ENCODE results near the gene HLA-DPA1. TPM values are rescaled to one million over a fixed set of nuclear protein-coding genes. Genes with fewer than 3 reads are reported as not detected.

HLA-DPA1 gene
- total and polyA plus RNA-seq, 2 donors (not counting 1 experiment from before 2014, with no cell fraction given): 1.5 to 9.1 TPM

DNA sequence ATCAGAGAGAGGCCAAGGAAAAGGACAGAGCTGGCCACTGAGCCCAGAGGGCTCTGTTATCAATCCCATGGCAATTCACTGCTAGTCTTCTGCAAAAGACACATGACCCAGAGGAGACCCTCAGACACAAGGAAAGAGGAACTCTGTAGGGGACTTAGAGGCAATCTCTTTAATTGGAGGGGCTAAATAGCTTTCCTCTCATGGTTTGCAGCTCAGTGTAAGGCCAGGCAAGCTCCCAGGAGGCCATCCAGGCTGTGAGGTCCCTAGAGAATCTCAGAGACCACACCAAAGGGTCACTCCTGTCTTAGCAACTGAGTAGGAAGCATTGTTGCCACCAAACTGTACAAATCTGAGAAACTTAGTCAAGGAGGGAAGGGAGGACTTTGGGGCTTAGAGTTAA is 54.1 kb downstream of the HLA-DPA1 start:
- no peak for DNase-seq (ENCODE audit: low read depth in 2 of 2)
- Histone ChIP-seq H3K79me2 (ENCODE audit: control insufficient read depth, insufficient read depth, low read length) (no peaks in the 10 kb centered on the region), H3K27me3 (ENCODE audit: control insufficient read depth, insufficient read depth, low read length) (peaks cover 13% of the 10 kb centered on the region), H2AFZ (ENCODE audit: low read length) (no peak overlapping the region), H3K9ac (ENCODE audit: insufficient read depth, low read length) (no peak overlapping the region), H3K4me2 (ENCODE audit: extremely low read depth, insufficient read depth, low read length) (no peak overlapping the region), H3K4me1 (ENCODE audit: control insufficient read depth, extremely low read depth, insufficient read depth, low read length) (no peaks in the 10 kb centered on the region), H3K36me3 (ENCODE audit: control insufficient read depth, insufficient read depth, low read length) (no peaks in the 10 kb centered on the region), H3K4me3 (replicated peaks in 1 of 4; ENCODE audit: control extremely low read depth in 1 of 4, insufficient read depth in 1 of 4, low read depth in 3 of 4, low read length in 4 of 4) (peak overlapping the region in 1 of 4 experiments; percentile 46), H4K20me1 (ENCODE audit: control insufficient read depth, extremely low read depth, insufficient read depth, low read length) (no peaks in the 10 kb centered on the region), H3K27ac (ENCODE audit: insufficient read depth, low read length) (no peak overlapping the region), H3K9me3 (ENCODE audit: control insufficient read depth, insufficient read depth, low read depth, low read length) (no peaks in the 10 kb centered on the region)
- TF ChIP-seq, protein P1, sequence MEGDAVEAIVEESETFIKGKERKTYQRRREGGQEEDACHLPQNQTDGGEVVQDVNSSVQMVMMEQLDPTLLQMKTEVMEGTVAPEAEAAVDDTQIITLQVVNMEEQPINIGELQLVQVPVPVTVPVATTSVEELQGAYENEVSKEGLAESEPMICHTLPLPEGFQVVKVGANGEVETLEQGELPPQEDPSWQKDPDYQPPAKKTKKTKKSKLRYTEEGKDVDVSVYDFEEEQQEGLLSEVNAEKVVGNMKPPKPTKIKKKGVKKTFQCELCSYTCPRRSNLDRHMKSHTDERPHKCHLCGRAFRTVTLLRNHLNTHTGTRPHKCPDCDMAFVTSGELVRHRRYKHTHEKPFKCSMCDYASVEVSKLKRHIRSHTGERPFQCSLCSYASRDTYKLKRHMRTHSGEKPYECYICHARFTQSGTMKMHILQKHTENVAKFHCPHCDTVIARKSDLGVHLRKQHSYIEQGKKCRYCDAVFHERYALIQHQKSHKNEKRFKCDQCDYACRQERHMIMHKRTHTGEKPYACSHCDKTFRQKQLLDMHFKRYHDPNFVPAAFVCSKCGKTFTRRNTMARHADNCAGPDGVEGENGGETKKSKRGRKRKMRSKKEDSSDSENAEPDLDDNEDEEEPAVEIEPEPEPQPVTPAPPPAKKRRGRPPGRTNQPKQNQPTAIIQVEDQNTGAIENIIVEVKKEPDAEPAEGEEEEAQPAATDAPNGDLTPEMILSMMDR (conservative IDR thresholded peaks at IDR 0.05 in 1 of 2, IDR thresholded peaks at IDR 0.05 in 1 of 2; ENCODE audit: low read depth in 1 of 2, low read length in 2 of 2): no peak
- TF ChIP-seq EZH2 (IDR thresholded peaks at IDR 0.05; ENCODE audit: low read length, missing control alignments): no peak

DNA sequence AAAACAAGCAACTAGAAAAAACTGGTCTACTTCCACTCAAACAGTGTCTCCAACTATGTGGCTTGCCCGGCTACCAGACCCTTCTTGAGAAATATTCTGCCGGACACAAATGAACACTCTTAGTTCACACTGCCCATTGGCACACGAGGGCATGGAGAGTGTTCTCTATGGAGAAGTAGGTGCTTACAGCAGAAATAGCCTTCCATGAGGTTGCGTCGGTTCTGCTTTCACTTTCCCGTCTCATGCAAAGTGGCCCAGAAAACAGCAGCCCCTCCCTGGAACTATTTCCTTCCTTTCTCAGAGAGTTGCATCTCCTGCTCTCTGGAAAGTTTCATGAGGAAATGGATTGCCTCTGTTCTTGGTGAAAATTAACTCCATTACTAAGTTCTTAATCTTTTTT is 54.5 kb downstream of the HLA-DPA1 start:
- peaks cover 17% of the 10 kb centered on the region for H3K27me3 ChIP-seq (ENCODE audit: control insufficient read depth, insufficient read depth, low read length)
- no peaks in the 10 kb centered on the region for H3K4me1 ChIP-seq (ENCODE audit: control insufficient read depth, extremely low read depth, insufficient read depth, low read length)
- H4K20me1 ChIP-seq (ENCODE audit: control insufficient read depth, extremely low read depth, insufficient read depth, low read length): no peaks in the 10 kb centered on the region
- H3K79me2 ChIP-seq (ENCODE audit: control insufficient read depth, insufficient read depth, low read length): no peaks in the 10 kb centered on the region
- peak overlapping the region; percentile 72 for H3K4me2 ChIP-seq (ENCODE audit: extremely low read depth, insufficient read depth, low read length)
- peak overlapping the region; percentile 42 for H2AFZ ChIP-seq (ENCODE audit: low read length)
- no peaks in the 10 kb centered on the region for H3K36me3 ChIP-seq (ENCODE audit: control insufficient read depth, insufficient read depth, low read length)
- H3K27ac ChIP-seq (ENCODE audit: insufficient read depth, low read length): no peak overlapping the region
- no peak overlapping the region for H3K9ac ChIP-seq (ENCODE audit: insufficient read depth, low read length)
- H3K9me3 ChIP-seq (ENCODE audit: control insufficient read depth, insufficient read depth, low read depth, low read length): no peaks in the 10 kb centered on the region
- TF ChIP-seq, protein P1 (conservative IDR thresholded peaks at IDR 0.05 in 1 of 2, IDR thresholded peaks at IDR 0.05 in 1 of 2; ENCODE audit: low read depth in 1 of 2, low read length in 2 of 2): no peak
- no peak for TF ChIP-seq EZH2 (IDR thresholded peaks at IDR 0.05; ENCODE audit: low read length, missing control alignments)
- peak overlapping the region in 3 of 4 experiments; percentile 5 to 46 (median 39) for H3K4me3 ChIP-seq (replicated peaks in 1 of 4; ENCODE audit: control extremely low read depth in 1 of 4, insufficient read depth in 1 of 4, low read depth in 3 of 4, low read length in 4 of 4)
- DNase-seq (ENCODE audit: low read depth in 2 of 2): peak in 1 of 2 donors; percentile 33

DNA sequence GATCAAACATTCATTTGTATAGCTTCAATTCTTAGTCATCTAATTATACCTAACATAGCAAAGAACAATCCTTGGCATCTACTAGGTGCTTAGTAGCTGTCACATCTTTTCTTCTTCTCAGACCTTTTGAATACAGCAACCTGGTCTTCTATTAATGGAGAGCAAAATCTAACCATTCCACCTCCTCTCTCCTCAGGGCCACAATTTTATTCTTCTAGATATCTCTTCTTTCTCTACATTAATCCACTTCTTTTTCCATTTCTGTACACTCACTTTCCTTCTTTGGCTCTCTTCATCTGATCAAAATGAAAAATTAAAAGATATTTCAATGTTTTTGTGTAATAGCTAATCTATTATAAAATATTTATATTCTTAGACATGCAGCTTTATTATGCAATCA is 55.0 kb downstream of the HLA-DPA1 start:
- Histone ChIP-seq H2AFZ (ENCODE audit: low read length) (no peak overlapping the region), H3K27me3 (ENCODE audit: control insufficient read depth, insufficient read depth, low read length) (peaks cover 21% of the 10 kb centered on the region), H3K4me1 (ENCODE audit: control insufficient read depth, extremely low read depth, insufficient read depth, low read length) (no peaks in the 10 kb centered on the region), H3K4me2 (ENCODE audit: extremely low read depth, insufficient read depth, low read length) (peak overlapping the region; percentile 72), H3K4me3 (replicated peaks in 1 of 4; ENCODE audit: control extremely low read depth in 1 of 4, insufficient read depth in 1 of 4, low read depth in 3 of 4, low read length in 4 of 4) (no peak overlapping the region), H3K27ac (ENCODE audit: insufficient read depth, low read length) (no peak overlapping the region), H4K20me1 (ENCODE audit: control insufficient read depth, extremely low read depth, insufficient read depth, low read length) (no peaks in the 10 kb centered on the region), H3K36me3 (ENCODE audit: control insufficient read depth, insufficient read depth, low read length) (no peaks in the 10 kb centered on the region), H3K79me2 (ENCODE audit: control insufficient read depth, insufficient read depth, low read length) (no peaks in the 10 kb centered on the region), H3K9ac (ENCODE audit: insufficient read depth, low read length) (no peak overlapping the region), H3K9me3 (ENCODE audit: control insufficient read depth, insufficient read depth, low read depth, low read length) (no peaks in the 10 kb centered on the region)
- DNase-seq (ENCODE audit: low read depth in 2 of 2): no peak
- TF ChIP-seq EZH2 (IDR thresholded peaks at IDR 0.05; ENCODE audit: low read length, missing control alignments): no peak
- TF ChIP-seq, protein P1 (conservative IDR thresholded peaks at IDR 0.05 in 1 of 2, IDR thresholded peaks at IDR 0.05 in 1 of 2; ENCODE audit: low read depth in 1 of 2, low read length in 2 of 2): no peak
